B cell (primary cell): ENCODE measurements around the gene ASCL5. TPM values are rescaled to one million over a fixed set of nuclear protein-coding genes. Genes with fewer than 3 reads are reported as not detected.

Source experiments
- ATAC-seq: fragments of 200-7000 bp; cut with Tn5 transposase; one replicate; pipeline ENCODE4 v1.10.0; 2021; ENCODE audit warnings: low read depth, mild to moderate bottlenecking, moderate number of reproducible peaks, moderate library complexity
- CTCF ChIA-PET: fragments of 350-600 bp; sonication (Branson Sonifier 250); formaldehyde crosslinking; loops from one replicate; lab custom pipeline; 2021; ENCODE audit warnings: antibody characterized with exemption, inconsistent platforms; lab: Charles Lee
- POLR2A ChIA-PET: fragments of 350-600 bp; sonication (Branson Sonifier 250); formaldehyde crosslinking; loops from one replicate; lab custom pipeline; 2021; ENCODE audit warnings: antibody characterized with exemption; lab: Charles Lee
- DNase-seq: peaks from one replicate; pipeline ENCODE4 v3.0.0; 2013
- H2AFZ ChIP-seq: 2 replicates; pipeline ENCODE4 v1.6.1; 2012; ENCODE audit warnings: mild to moderate bottlenecking, low read depth, low read length; ENCODE audit not compliant: insufficient read depth, poor library complexity, severe bottlenecking
- H3K27ac ChIP-seq, 2 donors: 1 replicate in 1 of 2; 2 replicates in 1 of 2; pipeline ENCODE4 v1.5.1; 2012 to 2013; ENCODE audit warnings: low read length in 2 of 2, mild to moderate bottlenecking in 2 of 2, moderate library complexity in 1 of 2
- H3K27me3 ChIP-seq, 4 experiments: fragments of 200-600 bp in 1 of 4; sonication (generic) in 1 of 4; replicated peaks in 1 of 4; 1 replicate in 2 of 4; 2 replicates in 2 of 4; pipeline versions ENCODE4 v1.6.1 to v1.7.0; 2013 to 2016; ENCODE audit warnings: low read length in 3 of 4, mild to moderate bottlenecking in 2 of 4, mixed read lengths in 1 of 4, moderate library complexity in 1 of 4; ENCODE audit not compliant: insufficient read depth in 4 of 4, control insufficient read depth in 3 of 4; ENCODE audit errors: control extremely low read depth in 1 of 4
- H3K36me3 ChIP-seq, 2 experiments: replicated peaks in 1 of 2; 1 replicate in 1 of 2; 2 replicates in 1 of 2; pipeline versions ENCODE4 v1.6.1 to v1.7.1; 2013; ENCODE audit warnings: low read length in 1 of 2; ENCODE audit not compliant: insufficient read depth in 2 of 2, control insufficient read depth in 1 of 2; ENCODE audit errors: control extremely low read depth in 1 of 2, extremely low read depth in 1 of 2
- H3K4me1 ChIP-seq, 2 donors: fragments of 200-600 bp in 1 of 2; sonication (generic) in 1 of 2; 1 replicate in 1 of 2; 2 replicates in 1 of 2; pipeline versions ENCODE4 v1.5.1 to v1.6.1; 2013 to 2017; ENCODE audit warnings: low read length in 2 of 2; ENCODE audit not compliant: control insufficient read depth in 2 of 2, insufficient read depth in 2 of 2
- H3K4me2 ChIP-seq: replicated peaks from 2 replicates; pipeline ENCODE3; 2012; ENCODE audit warnings: mild to moderate bottlenecking, low read depth, low read length; ENCODE audit not compliant: poor library complexity, severe bottlenecking
- H3K4me3 ChIP-seq, 5 experiments: fragments of 200-600 bp in 1 of 5; sonication (generic) in 1 of 5; 1 replicate in 3 of 5; 2 replicates in 2 of 5; pipeline versions ENCODE4 v1.5.1 to v1.7.0; 2011 to 2016; ENCODE audit warnings: low read length in 4 of 5, mild to moderate bottlenecking in 4 of 5, low read depth in 2 of 5, control low read depth in 1 of 5, moderate library complexity in 1 of 5; ENCODE audit not compliant: insufficient read depth in 1 of 5; ENCODE audit errors: control extremely low read depth in 1 of 5, extremely low read depth in 1 of 5
- H3K79me2 ChIP-seq: fragments of 200-600 bp; sonication (generic); one replicate; pipeline ENCODE4 v1.6.0; 2016; ENCODE audit warnings: low read length; ENCODE audit not compliant: control insufficient read depth, insufficient read depth
- H3K9ac ChIP-seq: fragments of 200-600 bp; sonication (generic); 2 replicates; pipeline ENCODE4 v1.6.1; 2017; ENCODE audit warnings: mild to moderate bottlenecking, low read length, moderate library complexity
- H3K9me3 ChIP-seq, 3 donors: one replicate each; pipeline versions ENCODE4 v1.6.1 to v1.7.1; 2013; ENCODE audit warnings: low read length in 2 of 3; ENCODE audit not compliant: control insufficient read depth in 2 of 3, insufficient read depth in 1 of 3; ENCODE audit errors: control extremely low read depth in 1 of 3
- H4K20me1 ChIP-seq: 2 replicates; pipeline ENCODE4 v1.6.0; 2012; ENCODE audit warnings: mild to moderate bottlenecking, low read length; ENCODE audit not compliant: insufficient read depth, control insufficient read depth, poor library complexity, severe bottlenecking
- H3K27ac Mint-ChIP-seq: one replicate; pipeline ENCODE4 v1.8.0; 2021; ENCODE audit warnings: mixed read lengths
- H3K27me3 Mint-ChIP-seq: one replicate; pipeline ENCODE4 v1.8.0; 2021; ENCODE audit warnings: mixed read lengths
- H3K4me1 Mint-ChIP-seq: one replicate; pipeline ENCODE4 v1.8.0; 2021; ENCODE audit warnings: mixed read lengths
- H3K4me3 Mint-ChIP-seq: one replicate; pipeline ENCODE4 v1.8.0; 2021; ENCODE audit warnings: mixed read lengths
- H3K9me3 Mint-ChIP-seq: one replicate; pipeline ENCODE4 v1.8.0; 2022; ENCODE audit warnings: mixed read lengths; ENCODE audit not compliant: insufficient read depth
- EZH2 ChIP-seq: IDR thresholded peaks from 2 replicates; pipeline ENCODE4 v1.6.1; 2012; ENCODE audit warnings: borderline replicate concordance, low read depth, mild to moderate bottlenecking, moderate library complexity, low read length; ENCODE audit not compliant: insufficient read depth, poor library complexity, severe bottlenecking
- WGBS: methylation state at CpG from one replicate; pipeline ENCODE4 v1.1.5; 2013; ENCODE audit warnings: missing lambda C conversion rate; ENCODE audit not compliant: insufficient coverage; 5-methylcytosine and 5-hydroxymethylcytosine counted together
- intact Hi-C: fragments of 100-400 bp; cut with micrococcal nuclease; formaldehyde crosslinking; loops from one replicate; pipeline ENCODE4 v1.10.0; 2022
- polyA plus RNA-seq: library from polyadenylated mRNA; depleted of rRNA; stranded (reverse); fragments of >200 nt; gene quantifications from 2 replicates; pipeline ENCODE4 v1.2.3, GENCODE V29; 2012
- total RNA-seq, 2 donors: library from RNA; stranded (reverse); fragments of 120-200 nt in 1 of 2; gene quantifications; 1 replicate in 1 of 2; 2 replicates in 1 of 2; pipeline versions ENCODE4 v1.2.3 to v1.2.4, GENCODE V29; 2013 to 2022
- TF ChIP-seq, protein P1 (sequence below): fragments of 200-600 bp; IDR thresholded peaks from one replicate; pipeline ENCODE4 v1.8.0; 2022; ENCODE audit warnings: antibody characterized with exemption, mild to moderate bottlenecking

ASCL5 gene
- total and polyA plus RNA-seq, 2 donors (not counting 1 experiment from before 2014, with no cell fraction given), result not detected

DNA sequence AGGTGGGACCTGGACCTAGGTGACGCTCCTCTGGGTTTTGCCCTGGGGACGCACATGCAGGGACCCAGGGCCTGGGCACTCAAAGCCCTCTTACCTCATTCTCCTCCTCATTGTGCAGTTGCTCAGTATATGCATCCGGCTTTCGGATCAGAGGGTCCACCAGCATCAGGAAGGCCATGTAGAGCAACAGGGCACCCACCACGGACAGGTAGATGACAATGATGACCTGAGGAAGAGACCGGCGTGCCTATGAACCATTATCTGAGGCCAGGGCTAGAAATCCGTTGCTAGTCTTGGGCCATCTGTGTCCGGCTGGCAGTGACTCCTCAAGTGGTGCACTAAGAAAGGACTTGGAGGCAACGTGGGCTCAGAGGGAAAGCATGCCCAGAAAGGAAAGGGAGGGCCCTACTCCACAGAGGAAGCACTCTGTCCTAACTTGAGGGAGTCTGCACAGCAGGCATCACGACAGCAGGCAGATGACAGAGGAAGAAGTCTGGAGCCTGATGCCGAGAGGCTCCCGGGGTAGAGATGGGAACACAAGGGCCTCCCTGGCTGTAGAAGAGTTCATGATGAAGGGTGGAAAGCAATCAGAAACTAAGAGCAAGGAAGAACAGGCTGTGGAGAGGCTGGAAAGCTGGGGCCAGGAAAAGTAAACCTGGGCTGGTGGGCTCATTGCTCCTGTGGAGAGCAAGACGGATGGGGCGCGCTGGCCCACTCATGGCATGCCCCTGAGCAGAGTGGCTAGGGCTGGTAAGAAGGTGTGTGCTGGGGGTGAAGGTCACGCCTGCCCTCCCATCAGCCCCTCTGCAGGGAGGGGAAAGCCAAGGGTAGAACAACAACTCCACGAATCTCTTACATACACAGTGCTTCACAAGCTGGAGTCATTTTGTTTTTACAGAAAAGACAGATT is 17.0 kb upstream of the ASCL5 start:
- H3K27ac Mint-ChIP-seq, result no peak overlapping the region

More for the DNA sequence above, 17.0 kb upstream of the ASCL5 start:
- ATAC-seq (no peak), DNase-seq (no peak)
- ChIA-PET CTCF (no interaction called here), POLR2A (no interaction called here)
- Histone ChIP-seq H3K9me3 (no peaks in the 10 kb centered on the region), H4K20me1 (no peaks in the 10 kb centered on the region), H3K36me3 (peaks cover 0 to 65% of the 10 kb centered on the region in 2 experiments), H3K9ac (no peak overlapping the region), H3K27ac (no peak overlapping the region), H3K27me3 (no peaks in the 10 kb centered on the region), H2AFZ (no peak overlapping the region), H3K4me1 (peaks cover 0 to 6% of the 10 kb centered on the region in 2 donors), H3K4me2 (no peak overlapping the region), H3K79me2 (no peaks in the 10 kb centered on the region), H3K4me3 (no peak overlapping the region)
- intact Hi-C loops, result no loop called here
- no peaks in the 10 kb centered on the region for H3K9me3 Mint-ChIP-seq
- H3K4me1 Mint-ChIP-seq, result peaks cover 4% of the 10 kb centered on the region
- WGBS, result 89% methylated on average over 13 of the region's 18 CpGs
- H3K4me3 Mint-ChIP-seq, result no peak overlapping the region
- no peaks in the 10 kb centered on the region for H3K27me3 Mint-ChIP-seq
- TF ChIP-seq, protein P1, sequence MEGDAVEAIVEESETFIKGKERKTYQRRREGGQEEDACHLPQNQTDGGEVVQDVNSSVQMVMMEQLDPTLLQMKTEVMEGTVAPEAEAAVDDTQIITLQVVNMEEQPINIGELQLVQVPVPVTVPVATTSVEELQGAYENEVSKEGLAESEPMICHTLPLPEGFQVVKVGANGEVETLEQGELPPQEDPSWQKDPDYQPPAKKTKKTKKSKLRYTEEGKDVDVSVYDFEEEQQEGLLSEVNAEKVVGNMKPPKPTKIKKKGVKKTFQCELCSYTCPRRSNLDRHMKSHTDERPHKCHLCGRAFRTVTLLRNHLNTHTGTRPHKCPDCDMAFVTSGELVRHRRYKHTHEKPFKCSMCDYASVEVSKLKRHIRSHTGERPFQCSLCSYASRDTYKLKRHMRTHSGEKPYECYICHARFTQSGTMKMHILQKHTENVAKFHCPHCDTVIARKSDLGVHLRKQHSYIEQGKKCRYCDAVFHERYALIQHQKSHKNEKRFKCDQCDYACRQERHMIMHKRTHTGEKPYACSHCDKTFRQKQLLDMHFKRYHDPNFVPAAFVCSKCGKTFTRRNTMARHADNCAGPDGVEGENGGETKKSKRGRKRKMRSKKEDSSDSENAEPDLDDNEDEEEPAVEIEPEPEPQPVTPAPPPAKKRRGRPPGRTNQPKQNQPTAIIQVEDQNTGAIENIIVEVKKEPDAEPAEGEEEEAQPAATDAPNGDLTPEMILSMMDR, result no peak
- TF ChIP-seq EZH2, result no peak
